Spleen (tissue), 11 donors: Measurements from ENCODE around the gene PRKG1. TPM values are rescaled to one million over a fixed set of nuclear protein-coding genes. Genes with fewer than 3 reads are reported as not detected.

Source experiments
- DNase-seq: peaks from one replicate; pipeline ENCODE4 v3.0.0-alpha.2; 2020
- H3K27ac ChIP-seq, 8 donors: fragments of 200-600 bp; sonication (generic) in 7 of 8; 1 replicate in 4 of 8; 2 replicates in 4 of 8; pipeline versions ENCODE4 v1.5.0 to v1.8.0; 2016 to 2021; ENCODE audit warnings: inconsistent platforms in 4 of 8, mild to moderate bottlenecking in 4 of 8, moderate library complexity in 1 of 8
- H3K27me3 ChIP-seq, 7 donors: fragments of 200-600 bp; sonication (generic) in 6 of 7; replicated peaks in 1 of 7; 1 replicate in 4 of 7; 2 replicates in 3 of 7; pipeline versions ENCODE4 v1.5.0 to v1.8.0; 2016 to 2021; ENCODE audit warnings: inconsistent platforms in 3 of 7, mild to moderate bottlenecking in 1 of 7
- H3K36me3 ChIP-seq, 6 donors: fragments of 200-600 bp; sonication (generic) in 5 of 6; 1 replicate in 4 of 6; 2 replicates in 2 of 6; pipeline versions ENCODE4 v1.5.0 to v1.8.0; 2016 to 2021; ENCODE audit warnings: inconsistent platforms in 2 of 6
- H3K4me1 ChIP-seq, 6 donors: fragments of 200-600 bp; sonication (generic) in 5 of 6; 1 replicate in 3 of 6; 2 replicates in 3 of 6; pipeline versions ENCODE4 v1.5.0 to v1.8.0; 2016 to 2021; ENCODE audit warnings: inconsistent platforms in 3 of 6
- H3K4me3 ChIP-seq, 8 donors: fragments of 200-600 bp; sonication (generic) in 7 of 8; 1 replicate in 4 of 8; 2 replicates in 4 of 8; pipeline versions ENCODE4 v1.5.0 to v1.8.0; 2016 to 2021; ENCODE audit warnings: inconsistent platforms in 4 of 8, mild to moderate bottlenecking in 4 of 8, moderate library complexity in 2 of 8
- H3K9me3 ChIP-seq, 8 donors: fragments of 200-600 bp; sonication (generic) in 7 of 8; 1 replicate in 4 of 8; 2 replicates in 4 of 8; pipeline versions ENCODE4 v1.5.0 to v1.8.0; 2016 to 2021; ENCODE audit warnings: inconsistent platforms in 4 of 8
- CTCF ChIP-seq, 11 experiments: fragments of 200-600 bp in 7 of 11; fragments of 450-650 bp in 4 of 11; sonication (generic) in 4 of 11; IDR thresholded peaks in 8 of 11; conservative IDR thresholded peaks in 3 of 11; 1 replicate in 7 of 11; 2 replicates in 4 of 11; pipeline versions ENCODE4 v1.4.0 to v1.8.0; 2016 to 2021; ENCODE audit warnings: antibody characterized with exemption in 11 of 11, inconsistent platforms in 4 of 11, mild to moderate bottlenecking in 1 of 11
- POLR2A ChIP-seq, 3 donors: fragments of 450-650 bp; IDR thresholded peaks; one replicate each; pipeline ENCODE4 v1.5.1; 2017; ENCODE audit warnings: antibody characterized with exemption in 3 of 3, mild to moderate bottlenecking in 1 of 3
- POLR2AphosphoS5 ChIP-seq, 3 donors: sonication (generic); formaldehyde crosslinking; IDR thresholded peaks; one replicate each; pipeline ENCODE4 v1.5.1; 2017; ENCODE audit warnings: antibody characterized with exemption in 3 of 3
- WGBS, 5 donors: extraction: QIAGEN DNeasy Blood & Tissue Kit in 3 of 5; methylation state at CpG; one replicate each; pipeline versions ENCODE4 v1.1.5 to v1.1.7; 2013 to 2018; 5-methylcytosine and 5-hydroxymethylcytosine counted together
- intact Hi-C: fragments of 100-400 bp; cut with DNase I; formaldehyde crosslinking; loops from one replicate; pipeline ENCODE4 v1.15.0; 2023; ENCODE audit warnings: low total_unique reads
- polyA plus RNA-seq, 3 donors: library from polyadenylated mRNA; stranded (reverse); fragments of 200-250 nt; gene quantifications; one replicate each; pipeline ENCODE4 v1.2.1, GENCODE V29; 2013
- total RNA-seq, 7 donors: library from RNA; depleted of rRNA in 3 of 7; stranded (reverse); fragments of >200 nt in 3 of 7; fragmentation: NEBNext Ultra II Directional in 4 of 7; extraction: Animal tissue kit (Norgen Biotek cat#: 25700) in 4 of 7; gene quantifications; one replicate each; pipeline versions ENCODE4 v1.1.0 to v1.2.1, GENCODE V29; 2016 to 2021
- donor health status: healthy with polysubstance abuse.
- donor health status: DM: no; HTN: no; CAD: no; lungs with moderate emphysema.
- donor health status: DM: no; HTN: no; CAD: no.
- donor health status: Bipolar disorder and iron deficiency.
- donor health status: healthy.
- donor health status: DM: no; HTN: no; CAD: no.
- donor health status: DM: yes; HTN: yes; CAD: no.

Gene PRKG1
- total and polyA plus RNA-seq, 10 donors = 0.65 to 10.5 (median 7.2) TPM

GRCh38 chr10:51405580-51406351, 331.5 kb downstream of the PRKG1 start:
- H3K27ac ChIP-seq = no peak overlapping the region
- H3K4me1 ChIP-seq = no peaks in the 10 kb centered on the region
- WGBS, 5 donors = 78 to 87% (median 80%) methylated on average over 10 of the region's 10 CpGs
- TF ChIP-seq POLR2A (IDR thresholded peaks at IDR 0.05) (no peak), POLR2AphosphoS5 (IDR thresholded peaks at IDR 0.05) (no peak)
- no peaks in the 10 kb centered on the region for H3K9me3 ChIP-seq
- intact Hi-C loops = no loop called here
- H3K27me3 ChIP-seq = no peaks in the 10 kb centered on the region
- DNase-seq = no peak
- H3K4me3 ChIP-seq = no peak overlapping the region
- no peaks in the 10 kb centered on the region for H3K36me3 ChIP-seq

- no peaks in the 10 kb centered on the region for H3K4me1 ChIP-seq
- 83 to 92% (median 91%) methylated on average over 6 of the region's 6 CpGs for WGBS, 5 donors
- TF ChIP-seq POLR2AphosphoS5 (IDR thresholded peaks at IDR 0.05) = no peak
- no peak for TF ChIP-seq CTCF (IDR thresholded peaks at IDR 0.05 in 8 of 11, conservative IDR thresholded peaks at IDR 0.05 in 3 of 11)
- TF ChIP-seq POLR2A (IDR thresholded peaks at IDR 0.05) = no peak
Observed at GRCh38 chr10:51406581-51406980, 332.3 kb downstream of the PRKG1 start.

GRCh38 chr10:51416494-51416893, 342.2 kb downstream of the PRKG1 start:
- no peaks in the 10 kb centered on the region for H3K4me1 ChIP-seq
- DNase-seq = no peak
- no peaks in the 10 kb centered on the region for H3K36me3 ChIP-seq
- no peaks in the 10 kb centered on the region for H3K27me3 ChIP-seq
- H3K4me3 ChIP-seq = no peak overlapping the region
- H3K9me3 ChIP-seq = no peaks in the 10 kb centered on the region
- WGBS, 5 donors = 51 to 63% (median 55%) methylated on average over 4 of the region's 4 CpGs
- intact Hi-C loops = no loop called here
- TF ChIP-seq POLR2A (IDR thresholded peaks at IDR 0.05) = no peak
- TF ChIP-seq CTCF (IDR thresholded peaks at IDR 0.05 in 8 of 11, conservative IDR thresholded peaks at IDR 0.05 in 3 of 11) = no peak
- TF ChIP-seq POLR2AphosphoS5 (IDR thresholded peaks at IDR 0.05) = no peak
- H3K27ac ChIP-seq = no peak overlapping the region

More at GRCh38 chr10:51406581-51406980, 332.3 kb downstream of the PRKG1 start:
- intact Hi-C loops = no loop called here
- Histone ChIP-seq H3K9me3 (no peaks in the 10 kb centered on the region), H3K27me3 (no peaks in the 10 kb centered on the region), H3K4me3 (no peak overlapping the region), H3K27ac (no peak overlapping the region), H3K36me3 (no peaks in the 10 kb centered on the region)
- DNase-seq = no peak

- WGBS, 5 donors = 73 to 92% (median 82%) methylated on average over 3 of the region's 3 CpGs
- no peak for DNase-seq
- TF ChIP-seq POLR2AphosphoS5 (IDR thresholded peaks at IDR 0.05) (no peak), POLR2A (IDR thresholded peaks at IDR 0.05) (no peak), CTCF (IDR thresholded peaks at IDR 0.05 in 8 of 11, conservative IDR thresholded peaks at IDR 0.05 in 3 of 11) (no peak)
- intact Hi-C loops = no loop called here
- Histone ChIP-seq H3K4me3 (no peak overlapping the region), H3K27ac (no peak overlapping the region), H3K9me3 (no peaks in the 10 kb centered on the region), H3K36me3 (no peaks in the 10 kb centered on the region), H3K27me3 (no peaks in the 10 kb centered on the region), H3K4me1 (no peaks in the 10 kb centered on the region)
Observed at GRCh38 chr10:51419196-51420093, 345.2 kb downstream of the PRKG1 start.
